PC-3 (cell line): Measurements from ENCODE around the gene UBAC1.

ENCODE experiments used
- EZH2 ChIP-seq: fragments of 300-600 bp; sonication (generic); IDR thresholded peaks from one replicate; pipeline ENCODE4 v1.6.1; 2017; ENCODE audit warnings: antibody characterized with exemption, mild to moderate bottlenecking, low read length; ENCODE audit not compliant: unreplicated experiment
- TF ChIP-seq, protein P1 (sequence below): fragments of 300-600 bp; sonication (generic); conservative IDR thresholded peaks from 2 replicates; pipeline ENCODE4 v1.5.1; 2017; ENCODE audit warnings: antibody characterized with exemption, low read depth, mild to moderate bottlenecking, low read length

DNA sequence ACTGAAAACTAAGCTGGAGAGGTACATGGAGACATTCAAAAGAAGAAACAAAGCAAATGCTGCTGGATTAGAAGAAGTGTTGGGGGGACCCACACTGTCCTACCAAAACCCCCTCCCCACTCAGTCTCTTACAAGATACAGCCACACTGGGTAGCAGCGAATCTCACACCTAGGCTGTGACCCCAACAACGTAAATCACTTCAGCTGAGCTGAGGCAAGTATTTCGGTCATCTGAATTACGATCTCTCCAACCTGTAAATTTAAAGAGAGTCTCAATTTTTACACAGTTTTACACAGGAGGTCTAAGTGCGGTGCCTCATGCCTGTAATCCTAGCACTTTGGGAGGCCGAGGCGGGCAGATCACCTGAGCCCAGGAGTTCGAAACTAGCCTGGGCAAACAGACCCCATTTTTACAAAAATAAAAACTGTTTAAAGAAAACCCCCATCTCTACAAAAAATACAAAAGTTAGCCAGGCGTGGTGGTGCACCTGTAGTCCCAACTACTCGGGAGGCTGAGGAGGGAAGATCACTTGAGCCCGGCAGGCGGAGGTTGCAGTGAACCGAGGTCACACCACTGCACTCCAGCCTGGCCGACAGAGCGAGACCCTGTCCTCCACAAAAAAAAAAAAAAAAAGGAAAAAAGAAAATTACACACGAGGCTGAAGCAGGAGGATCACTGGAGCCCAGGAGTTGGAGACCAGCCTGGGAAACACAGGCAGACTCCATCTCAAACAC lies 57.2 kb downstream of the UBAC1 start:
- TF ChIP-seq, protein P1, sequence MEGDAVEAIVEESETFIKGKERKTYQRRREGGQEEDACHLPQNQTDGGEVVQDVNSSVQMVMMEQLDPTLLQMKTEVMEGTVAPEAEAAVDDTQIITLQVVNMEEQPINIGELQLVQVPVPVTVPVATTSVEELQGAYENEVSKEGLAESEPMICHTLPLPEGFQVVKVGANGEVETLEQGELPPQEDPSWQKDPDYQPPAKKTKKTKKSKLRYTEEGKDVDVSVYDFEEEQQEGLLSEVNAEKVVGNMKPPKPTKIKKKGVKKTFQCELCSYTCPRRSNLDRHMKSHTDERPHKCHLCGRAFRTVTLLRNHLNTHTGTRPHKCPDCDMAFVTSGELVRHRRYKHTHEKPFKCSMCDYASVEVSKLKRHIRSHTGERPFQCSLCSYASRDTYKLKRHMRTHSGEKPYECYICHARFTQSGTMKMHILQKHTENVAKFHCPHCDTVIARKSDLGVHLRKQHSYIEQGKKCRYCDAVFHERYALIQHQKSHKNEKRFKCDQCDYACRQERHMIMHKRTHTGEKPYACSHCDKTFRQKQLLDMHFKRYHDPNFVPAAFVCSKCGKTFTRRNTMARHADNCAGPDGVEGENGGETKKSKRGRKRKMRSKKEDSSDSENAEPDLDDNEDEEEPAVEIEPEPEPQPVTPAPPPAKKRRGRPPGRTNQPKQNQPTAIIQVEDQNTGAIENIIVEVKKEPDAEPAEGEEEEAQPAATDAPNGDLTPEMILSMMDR, result no peak
- TF ChIP-seq EZH2, result no peak
